Measurements from ENCODE around the gene ERC2.

The ERC2 gene

GRCh38 chr3:55911266-55911665, 557.0 kb downstream of the ERC2 start:
- TF ChIP-seq, protein P1, sequence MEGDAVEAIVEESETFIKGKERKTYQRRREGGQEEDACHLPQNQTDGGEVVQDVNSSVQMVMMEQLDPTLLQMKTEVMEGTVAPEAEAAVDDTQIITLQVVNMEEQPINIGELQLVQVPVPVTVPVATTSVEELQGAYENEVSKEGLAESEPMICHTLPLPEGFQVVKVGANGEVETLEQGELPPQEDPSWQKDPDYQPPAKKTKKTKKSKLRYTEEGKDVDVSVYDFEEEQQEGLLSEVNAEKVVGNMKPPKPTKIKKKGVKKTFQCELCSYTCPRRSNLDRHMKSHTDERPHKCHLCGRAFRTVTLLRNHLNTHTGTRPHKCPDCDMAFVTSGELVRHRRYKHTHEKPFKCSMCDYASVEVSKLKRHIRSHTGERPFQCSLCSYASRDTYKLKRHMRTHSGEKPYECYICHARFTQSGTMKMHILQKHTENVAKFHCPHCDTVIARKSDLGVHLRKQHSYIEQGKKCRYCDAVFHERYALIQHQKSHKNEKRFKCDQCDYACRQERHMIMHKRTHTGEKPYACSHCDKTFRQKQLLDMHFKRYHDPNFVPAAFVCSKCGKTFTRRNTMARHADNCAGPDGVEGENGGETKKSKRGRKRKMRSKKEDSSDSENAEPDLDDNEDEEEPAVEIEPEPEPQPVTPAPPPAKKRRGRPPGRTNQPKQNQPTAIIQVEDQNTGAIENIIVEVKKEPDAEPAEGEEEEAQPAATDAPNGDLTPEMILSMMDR (IDR thresholded peaks at IDR 0.05): no peak

DNA sequence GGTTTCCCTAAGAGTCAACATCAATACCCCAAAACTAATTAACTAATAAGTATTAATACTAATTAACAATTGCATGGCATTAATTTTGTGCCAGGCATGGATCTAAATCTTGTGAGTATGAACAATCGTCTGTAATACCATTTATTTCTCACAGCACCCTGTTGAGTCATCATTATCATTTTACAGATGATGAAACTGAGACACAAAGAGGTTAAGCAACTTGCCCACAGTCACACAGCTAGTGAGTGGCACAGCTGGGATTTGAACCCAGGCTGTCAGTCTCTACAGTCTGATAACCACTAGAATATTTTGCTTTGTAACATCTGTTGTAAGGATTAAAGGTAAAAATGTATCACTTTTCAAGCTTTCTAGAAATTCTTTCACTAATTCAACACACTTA, 557.7 kb downstream of the ERC2 start:
- TF ChIP-seq, protein P1 (IDR thresholded peaks at IDR 0.05): no peak

DNA sequence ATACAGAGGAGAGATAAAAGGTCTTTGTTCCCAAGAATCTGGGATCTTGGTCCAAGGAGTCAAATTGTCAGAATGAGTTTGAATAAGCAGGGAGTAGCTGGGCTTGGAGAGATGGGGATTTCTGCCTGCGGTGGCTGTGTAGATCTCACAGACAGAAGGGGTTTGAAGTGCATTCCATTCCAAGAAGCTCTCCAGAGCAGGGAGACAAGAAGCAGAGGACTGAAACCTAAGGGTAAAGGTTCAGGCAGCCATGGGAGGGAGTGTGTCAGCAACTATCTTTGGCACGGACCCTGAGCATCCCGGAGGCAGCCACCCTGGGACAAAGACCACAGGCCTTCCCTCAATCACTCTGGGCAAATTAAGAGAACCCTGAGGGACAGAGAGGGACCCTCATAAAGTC, 558.9 kb downstream of the ERC2 start:
- TF ChIP-seq, protein P1 (IDR thresholded peaks at IDR 0.05): no peak

GRCh38 chr3:55907616-55908015, 560.7 kb downstream of the ERC2 start:
- TF ChIP-seq, protein P1 (IDR thresholded peaks at IDR 0.05): no peak

DNA sequence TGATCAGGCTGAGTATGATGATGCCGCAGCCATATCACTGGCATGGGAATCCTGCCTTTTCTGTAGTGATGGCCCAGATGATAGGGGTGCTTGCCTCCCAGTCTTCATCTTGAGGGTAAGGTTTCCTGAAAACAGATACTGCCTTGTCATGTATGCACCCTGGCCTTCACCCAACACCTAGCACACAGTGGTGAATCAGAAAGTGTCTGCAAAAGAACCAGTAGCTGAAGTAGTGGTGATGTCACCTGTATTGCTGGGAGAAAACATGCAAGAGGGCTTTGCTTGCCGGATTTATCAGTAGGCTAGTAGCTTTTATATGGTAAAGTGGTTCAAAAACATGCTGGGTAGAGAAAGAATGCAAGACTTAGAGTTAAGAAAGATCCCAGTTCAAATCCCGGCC, 561.4 kb downstream of the ERC2 start:
- TF ChIP-seq, protein P1 (IDR thresholded peaks at IDR 0.05): no peak

- TF ChIP-seq, protein P1 (IDR thresholded peaks at IDR 0.05): no peak
Measured at GRCh38 chr3:55904716-55905115, 563.6 kb downstream of the ERC2 start.

- TF ChIP-seq, protein P1 (IDR thresholded peaks at IDR 0.05): no peak
Measured at GRCh38 chr3:55903680-55904079, 564.6 kb downstream of the ERC2 start.

DNA sequence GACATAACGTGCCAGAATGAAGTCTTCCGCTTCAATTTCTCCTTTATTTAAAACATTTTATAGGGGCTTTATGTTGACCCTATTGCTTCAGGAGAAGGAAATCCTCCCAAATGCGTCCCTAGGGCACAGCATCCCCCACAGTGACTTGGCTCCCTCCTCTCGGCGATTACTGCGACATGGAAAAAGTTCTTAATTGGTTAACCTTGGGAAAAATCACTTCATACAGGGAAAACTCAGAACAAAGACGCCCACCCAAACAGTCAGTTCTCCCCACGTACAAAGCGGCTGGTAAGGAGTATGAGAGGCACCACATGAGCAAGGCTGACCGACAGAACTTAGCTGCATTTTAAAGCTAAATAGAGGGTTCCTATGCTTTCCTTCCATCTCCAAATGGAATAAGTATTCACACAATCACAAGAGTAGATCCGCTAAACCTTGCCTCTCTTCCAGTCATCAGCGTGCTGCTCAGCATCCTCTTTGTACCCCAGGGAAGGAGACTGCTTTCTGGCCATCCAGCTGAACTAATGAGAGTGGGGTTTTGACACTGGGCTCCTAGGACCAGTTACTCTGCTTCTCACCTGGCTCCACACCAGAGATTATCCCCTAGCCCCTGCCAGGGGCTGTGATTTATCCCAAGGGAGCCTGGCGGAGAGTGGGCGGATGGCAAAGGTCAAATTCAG, 565.9 kb downstream of the ERC2 start:
- TF ChIP-seq, protein P1 (IDR thresholded peaks at IDR 0.05): no peak
